Karpas-422 (cell line): ENCODE data around the gene IFT20. TPM values are rescaled to one million over a fixed set of nuclear protein-coding genes. Genes with fewer than 3 reads are reported as not detected.

Experiments
- DNase-seq: peaks from one replicate; pipeline ENCODE4 v3.0.0-alpha.2; 2015
- H2AFZ ChIP-seq: fragments of 200-600 bp; sonication (generic); 2 replicates; pipeline ENCODE4 v1.6.1; 2014; ENCODE audit warnings: antibody characterized with exemption, low read length, mixed read lengths
- H3K27ac ChIP-seq: fragments of 200-600 bp; sonication (generic); 2 replicates; pipeline ENCODE4 v1.5.1; 2014; ENCODE audit warnings: mild to moderate bottlenecking, low read length, moderate library complexity
- H3K27me3 ChIP-seq: fragments of 200-600 bp; sonication (generic); 2 replicates; pipeline ENCODE4 v1.6.1; 2014; ENCODE audit warnings: low read length, mixed read lengths
- H3K36me3 ChIP-seq: fragments of 200-600 bp; sonication (generic); 2 replicates; pipeline ENCODE4 v1.6.1; 2014; ENCODE audit warnings: low read length, mixed read lengths; ENCODE audit not compliant: insufficient read depth
- H3K4me1 ChIP-seq: fragments of 200-600 bp; sonication (generic); 2 replicates; pipeline ENCODE4 v1.6.1; 2014; ENCODE audit warnings: mild to moderate bottlenecking, low read length, mixed read lengths
- H3K4me2 ChIP-seq: fragments of 200-600 bp; sonication (generic); 2 replicates; pipeline ENCODE4 v1.6.1; 2014; ENCODE audit warnings: low read length, low read depth, mild to moderate bottlenecking; ENCODE audit not compliant: poor library complexity, severe bottlenecking
- H3K4me3 ChIP-seq: fragments of 200-600 bp; sonication (generic); 2 replicates; pipeline ENCODE4 v1.5.1; 2014; ENCODE audit warnings: mild to moderate bottlenecking, antibody characterized with exemption, low read length, mixed read lengths
- H3K79me2 ChIP-seq: fragments of 200-600 bp; sonication (generic); 2 replicates; pipeline ENCODE4 v1.6.1; 2014; ENCODE audit warnings: mild to moderate bottlenecking, low read length, mixed read lengths
- H3K9ac ChIP-seq: fragments of 200-600 bp; sonication (generic); 2 replicates; pipeline ENCODE4 v1.6.0; 2014; ENCODE audit warnings: low read length
- H3K9me2 ChIP-seq: fragments of 200-600 bp; sonication (generic), shearing (Covaris generic); replicated peaks from 2 replicates; pipeline ENCODE4 v1.6.0; 2014; ENCODE audit warnings: mild to moderate bottlenecking, low read length, moderate library complexity; ENCODE audit not compliant: insufficient read depth
- H3K9me3 ChIP-seq: fragments of 300-700, 200-600 bp; sonication (generic); 2 replicates; pipeline ENCODE4 v1.6.1; 2014; ENCODE audit warnings: low read length, mixed read lengths
- H4K20me1 ChIP-seq: fragments of 200-600 bp; sonication (generic); 2 replicates; pipeline ENCODE4 v1.6.1; 2014; ENCODE audit warnings: mild to moderate bottlenecking, antibody characterized with exemption, low read length, low read depth; ENCODE audit not compliant: insufficient read depth
- total RNA-seq: library from RNA; depleted of rRNA; stranded (reverse); fragments of >200 nt; shearing (Covaris generic); gene quantifications from 2 replicates; pipeline ENCODE4 v1.2.3, GENCODE V29; 2014; ENCODE audit warnings: low replicate concordance; rRNA removed

Gene IFT20, protein sequence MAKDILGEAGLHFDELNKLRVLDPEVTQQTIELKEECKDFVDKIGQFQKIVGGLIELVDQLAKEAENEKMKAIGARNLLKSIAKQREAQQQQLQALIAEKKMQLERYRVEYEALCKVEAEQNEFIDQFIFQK
- total RNA-seq, result 44.5 and 56.6 TPM in 2 replicates

DNA sequence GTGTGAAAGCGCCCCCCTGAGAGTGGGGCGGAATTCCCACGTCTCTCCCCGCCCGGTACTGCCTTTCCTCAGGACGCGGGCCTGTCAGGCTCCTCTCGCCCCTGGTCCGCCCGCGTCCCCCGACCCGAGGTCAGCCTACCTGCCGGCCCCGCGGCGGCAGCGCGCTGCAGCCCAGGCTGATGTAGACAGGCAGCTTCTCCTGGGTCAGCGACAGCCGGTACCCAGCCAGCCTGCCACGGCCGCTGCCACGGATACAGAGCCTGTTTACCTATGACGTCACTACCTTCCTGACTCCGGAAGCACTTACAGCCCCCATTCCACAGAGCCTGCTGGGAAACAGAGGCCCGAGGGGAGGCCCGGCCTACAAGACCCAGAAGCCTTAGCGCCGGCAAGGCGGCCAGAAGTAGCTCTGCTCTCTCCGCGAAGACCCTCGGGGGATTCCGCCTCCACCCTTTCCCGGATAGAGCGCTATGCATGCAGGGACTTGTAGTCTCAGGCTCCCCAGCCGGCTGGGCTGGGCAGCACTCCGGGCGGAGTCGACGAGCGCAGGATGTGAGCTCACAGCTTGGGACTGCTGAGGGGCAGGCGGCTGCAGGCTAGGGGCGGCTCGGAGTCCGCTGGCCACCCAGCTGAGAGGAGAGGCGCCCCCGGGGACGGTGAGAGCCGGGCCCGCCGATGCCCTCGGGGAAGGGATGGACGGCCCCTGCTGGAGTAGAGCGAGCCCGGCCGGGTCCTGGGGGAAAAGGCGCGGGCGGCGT, at the start of gene IFT20, which contains the start of gene TNFAIP1:
IFT20 (minus strand) TSS at position 272 of the 758 bp plus-strand sequence. CDS start 3,487 bp downstream, outside the sequence.
TNFAIP1 (plus strand) TSS at position 561 of the 758 bp plus-strand sequence. CDS start 3,761 bp downstream, outside the sequence.
- Histone ChIP-seq H3K36me3 (no peaks in the 10 kb centered on the region), H3K9me3 (no peaks in the 10 kb centered on the region), H3K4me2 (peak within 1 kb of the TSS; percentile 99), H3K79me2 (peaks cover 55% of the 10 kb centered on the region), H3K4me1 (peaks cover 27% of the 10 kb centered on the region), H3K9ac (peak within 1 kb of the TSS; percentile 91), H3K27ac (no peak within 1 kb of the TSS), H3K27me3 (no peaks in the 10 kb centered on the region), H4K20me1 (no peaks in the 10 kb centered on the region), H3K9me2 (no peaks in the 10 kb centered on the region), H3K4me3 (peak within 1 kb of the TSS; percentile 89), H2AFZ (peak within 1 kb of the TSS; percentile 40; the same call in 1 of the 2 replicates)
- peak; percentile 100 for DNase-seq

DNA sequence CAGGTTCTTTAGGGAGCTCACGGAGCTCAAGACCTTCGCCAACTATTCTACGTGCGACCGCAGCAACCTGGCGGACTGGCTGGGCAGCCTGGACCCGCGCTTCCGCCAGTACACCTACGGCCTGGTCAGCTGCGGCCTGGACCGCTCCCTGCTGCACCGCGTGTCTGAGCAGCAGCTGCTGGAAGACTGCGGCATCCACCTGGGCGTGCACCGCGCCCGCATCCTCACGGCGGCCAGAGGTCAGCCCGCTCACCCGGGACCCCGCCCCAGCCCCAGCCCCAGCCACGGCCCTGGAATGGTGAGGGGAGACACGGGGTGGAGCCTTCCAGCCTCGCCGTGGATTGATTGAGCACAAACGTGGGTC, 49.7 kb upstream of the IFT20 start:
- peaks cover 14% of the 10 kb centered on the region for H3K79me2 ChIP-seq
- no peak overlapping the region for H3K4me2 ChIP-seq
- H3K9me3 ChIP-seq, result no peaks in the 10 kb centered on the region
- no peaks in the 10 kb centered on the region for H3K27me3 ChIP-seq
- no peak for DNase-seq
- H2AFZ ChIP-seq, result no peak overlapping the region
- H3K4me3 ChIP-seq, result no peak overlapping the region
- 0 out of 2 replicates have a peak, but pooled peaks cover 8% of the 10 kb centered on the region for H4K20me1 ChIP-seq
- H3K4me1 ChIP-seq, result no peaks in the 10 kb centered on the region
- no peak overlapping the region for H3K27ac ChIP-seq
- no peak overlapping the region for H3K9ac ChIP-seq
- no peaks in the 10 kb centered on the region for H3K9me2 ChIP-seq
- H3K36me3 ChIP-seq, result peaks cover 10% of the 10 kb centered on the region; the same call in 1 of the 2 replicates

DNA sequence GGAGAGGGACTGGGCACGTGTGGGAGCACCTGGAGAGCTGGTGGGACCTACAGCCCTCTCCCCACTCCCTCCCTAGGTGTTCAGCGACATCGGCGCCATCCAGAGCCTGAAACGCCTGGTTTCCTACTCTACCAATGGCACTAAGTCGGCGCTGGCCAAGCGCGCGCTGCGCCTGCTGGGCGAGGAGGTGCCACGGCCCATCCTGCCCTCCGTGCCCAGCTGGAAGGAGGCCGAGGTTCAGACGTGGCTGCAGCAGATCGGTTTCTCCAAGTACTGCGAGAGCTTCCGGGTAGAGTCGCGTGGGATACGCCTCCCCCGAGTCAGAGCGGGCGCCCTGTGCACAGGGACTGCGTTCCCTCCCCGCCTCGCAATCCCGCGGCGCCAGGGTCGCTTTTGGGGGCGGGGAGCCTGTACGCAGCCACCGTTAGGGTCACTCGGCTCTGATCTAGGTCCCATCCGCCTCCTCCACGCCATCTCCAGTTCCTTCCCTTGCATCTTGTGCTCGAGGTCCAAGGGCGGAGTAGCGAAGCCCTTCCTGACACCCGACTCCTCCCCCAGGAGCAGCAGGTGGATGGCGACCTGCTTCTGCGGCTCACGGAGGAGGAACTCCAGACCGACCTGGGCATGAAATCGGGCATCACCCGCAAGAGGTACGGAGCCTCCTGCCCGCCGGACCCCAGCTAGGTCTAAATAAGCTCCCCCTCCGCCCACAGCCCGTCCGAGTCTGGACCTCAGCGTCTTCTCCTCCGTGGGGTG, 49.2 kb upstream of the IFT20 start:
- H4K20me1 ChIP-seq, result 0 out of 2 replicates have a peak, but pooled peaks cover 8% of the 10 kb centered on the region
- H3K9me3 ChIP-seq, result no peaks in the 10 kb centered on the region
- no peaks in the 10 kb centered on the region for H3K4me1 ChIP-seq
- H3K9ac ChIP-seq, result no peak overlapping the region
- DNase-seq, result no peak
- no peak overlapping the region for H2AFZ ChIP-seq
- H3K36me3 ChIP-seq, result peaks cover 14% of the 10 kb centered on the region; the same call in 1 of the 2 replicates
- H3K27me3 ChIP-seq, result no peaks in the 10 kb centered on the region
- no peak overlapping the region for H3K27ac ChIP-seq
- no peak overlapping the region for H3K4me2 ChIP-seq
- no peak overlapping the region for H3K4me3 ChIP-seq
- H3K79me2 ChIP-seq, result peaks cover 19% of the 10 kb centered on the region
- no peaks in the 10 kb centered on the region for H3K9me2 ChIP-seq

DNA sequence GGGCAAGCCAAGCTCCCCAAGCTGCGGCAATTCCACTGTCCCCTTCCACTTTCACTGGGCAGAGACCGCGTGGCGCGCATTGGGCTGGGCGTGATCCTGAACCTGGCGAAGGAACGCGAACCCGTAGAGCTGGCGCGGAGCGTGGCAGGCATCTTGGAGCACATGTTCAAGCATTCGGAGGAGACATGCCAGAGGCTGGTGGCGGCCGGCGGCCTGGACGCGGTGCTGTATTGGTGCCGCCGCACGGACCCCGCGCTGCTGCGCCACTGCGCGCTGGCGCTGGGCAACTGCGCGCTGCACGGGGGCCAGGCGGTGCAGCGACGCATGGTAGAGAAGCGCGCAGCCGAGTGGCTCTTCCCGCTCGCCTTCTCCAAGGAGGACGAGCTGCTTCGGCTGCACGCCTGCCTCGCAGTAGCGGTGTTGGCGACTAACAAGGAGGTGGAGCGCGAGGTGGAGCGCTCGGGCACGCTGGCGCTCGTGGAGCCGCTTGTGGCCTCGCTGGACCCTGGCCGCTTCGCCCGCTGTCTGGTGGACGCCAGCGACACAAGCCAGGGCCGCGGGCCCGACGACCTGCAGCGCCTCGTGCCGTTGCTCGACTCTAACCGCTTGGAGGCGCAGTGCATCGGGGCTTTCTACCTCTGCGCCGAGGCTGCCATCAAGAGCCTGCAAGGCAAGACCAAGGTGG, 46.0 kb upstream of the IFT20 start:
- Histone ChIP-seq H3K27ac (no peak overlapping the region), H3K27me3 (no peaks in the 10 kb centered on the region), H2AFZ (no peak overlapping the region), H3K4me3 (no peak overlapping the region), H3K36me3 (peaks cover 12% of the 10 kb centered on the region; the same call in 1 of the 2 replicates), H3K4me1 (no peaks in the 10 kb centered on the region), H3K9me2 (no peaks in the 10 kb centered on the region), H3K9ac (no peak overlapping the region), H3K9me3 (no peaks in the 10 kb centered on the region), H3K79me2 (peaks cover 41% of the 10 kb centered on the region), H3K4me2 (no peak overlapping the region), H4K20me1 (0 out of 2 replicates have a peak, but pooled peaks cover 9% of the 10 kb centered on the region)
- no peak for DNase-seq

DNA sequence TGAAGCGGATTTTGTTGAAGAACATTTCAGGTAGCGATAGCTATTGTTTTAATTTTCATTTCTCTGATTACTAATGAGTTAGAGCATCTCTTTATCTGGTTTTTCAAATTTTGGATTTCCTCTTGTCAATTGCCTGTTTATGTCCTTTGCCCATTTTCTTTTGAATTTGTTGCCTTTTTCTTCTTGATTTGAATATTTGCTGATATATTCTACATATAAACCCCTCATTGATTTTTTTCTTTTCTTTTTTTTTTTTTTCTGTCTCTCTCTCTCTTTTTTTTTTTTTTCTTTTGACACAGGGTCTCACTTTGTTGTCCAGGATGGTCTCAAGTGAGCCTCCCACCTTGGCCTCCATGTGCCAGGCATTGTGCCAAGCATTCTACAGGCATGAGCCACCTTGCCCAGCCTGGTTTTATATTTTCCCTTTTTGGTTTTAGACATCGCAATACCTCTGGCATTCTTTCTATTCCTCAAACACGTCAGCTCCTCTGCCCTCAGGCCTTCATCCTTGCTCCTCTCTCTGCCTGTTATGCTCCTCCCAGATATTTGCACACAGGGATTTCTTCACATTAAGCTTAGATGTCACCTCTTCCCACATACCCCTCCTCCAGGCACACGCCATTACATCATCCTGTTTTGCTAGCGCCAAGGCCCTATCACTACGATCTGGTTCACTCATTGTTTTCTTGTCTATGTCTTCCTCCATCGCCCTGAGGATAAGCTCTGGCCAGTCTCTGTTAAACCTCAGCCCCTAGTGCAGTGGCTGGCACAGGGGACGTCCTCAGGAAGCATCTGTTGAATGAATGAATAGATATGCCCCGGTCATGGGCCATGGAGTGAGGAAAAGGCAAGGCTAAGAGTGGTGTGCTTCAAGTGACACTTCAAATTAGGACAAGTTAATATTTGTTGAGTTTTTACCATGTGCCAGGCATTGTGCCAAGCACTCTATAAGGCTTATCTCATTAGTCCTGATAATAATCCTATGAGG, 44.8 kb upstream of the IFT20 start:
- no peaks in the 10 kb centered on the region for H3K27me3 ChIP-seq
- H3K4me2 ChIP-seq, result no peak overlapping the region
- H4K20me1 ChIP-seq, result 0 out of 2 replicates have a peak, but pooled peaks cover 9% of the 10 kb centered on the region
- peaks cover 12% of the 10 kb centered on the region; the same call in 1 of the 2 replicates for H3K36me3 ChIP-seq
- H3K9ac ChIP-seq, result no peak overlapping the region
- H3K4me3 ChIP-seq, result no peak overlapping the region
- no peak overlapping the region for H2AFZ ChIP-seq
- no peak overlapping the region for H3K27ac ChIP-seq
- H3K9me3 ChIP-seq, result no peaks in the 10 kb centered on the region
- no peaks in the 10 kb centered on the region for H3K9me2 ChIP-seq
- H3K4me1 ChIP-seq, result no peaks in the 10 kb centered on the region
- H3K79me2 ChIP-seq, result peaks cover 48% of the 10 kb centered on the region
- no peak for DNase-seq

DNA sequence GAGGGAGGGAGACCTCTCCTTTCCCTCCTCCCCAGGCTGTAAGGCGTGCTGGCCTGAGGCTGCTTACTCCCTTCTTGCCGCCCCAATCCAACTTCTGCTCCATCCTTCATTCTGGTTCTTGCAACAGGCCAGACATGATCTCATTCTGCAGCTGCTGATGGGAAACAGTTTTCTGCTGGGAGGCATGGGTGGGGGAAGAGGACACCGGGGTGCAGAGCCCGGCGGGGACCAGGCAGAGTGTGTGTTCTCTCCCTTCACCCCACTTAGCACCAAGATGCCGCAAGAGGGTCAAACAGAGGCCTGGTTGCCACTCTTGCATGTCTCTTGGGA, 37.6 kb upstream of the IFT20 start:
- peak overlapping the region; percentile 89 for H3K4me3 ChIP-seq
- peaks cover 17% of the 10 kb centered on the region for H3K4me1 ChIP-seq
- no peaks in the 10 kb centered on the region for H3K9me3 ChIP-seq
- peaks cover 14% of the 10 kb centered on the region for H4K20me1 ChIP-seq
- H3K4me2 ChIP-seq, result peak overlapping the region; percentile 98
- H3K9ac ChIP-seq, result peak overlapping the region; percentile 97
- peaks cover 50% of the 10 kb centered on the region for H3K79me2 ChIP-seq
- peak overlapping the region; percentile 90; the same call in 1 of the 2 replicates for H3K27ac ChIP-seq
- no peaks in the 10 kb centered on the region for H3K27me3 ChIP-seq
- no peaks in the 10 kb centered on the region for H3K9me2 ChIP-seq
- peak; percentile 52 for DNase-seq
- no peaks in the 10 kb centered on the region for H3K36me3 ChIP-seq
- no peak overlapping the region for H2AFZ ChIP-seq
